Thoracic aorta (tissue), 2 donors: Measurements from ENCODE around the gene CSF3R. TPM values are rescaled to one million over a fixed set of nuclear protein-coding genes. Genes with fewer than 3 reads are reported as not detected.

ENCODE experiments used
- ATAC-seq: fragments of 150-250 bp; one replicate; pipeline ENCODE4 v1.8.0; 2017; ENCODE audit warnings: low read depth; ENCODE audit not compliant: insufficient number of reproducible peaks, low FRiP score
- DNase-seq: peaks from one replicate; pipeline ENCODE4 v3.0.0-alpha.2; 2020; ENCODE audit warnings: low spot score
- H3K27ac ChIP-seq, 2 donors: fragments of 200-600 bp; sonication (generic); 1 replicate in 1 of 2; 2 replicates in 1 of 2; pipeline ENCODE4 v1.5.1; 2016; ENCODE audit warnings: mild to moderate bottlenecking in 2 of 2, moderate library complexity in 2 of 2
- H3K27me3 ChIP-seq: fragments of 200-600 bp; sonication (generic); replicated peaks from 2 replicates; pipeline ENCODE4 v1.6.0; 2016; ENCODE audit warnings: mild to moderate bottlenecking; ENCODE audit not compliant: insufficient read depth
- H3K36me3 ChIP-seq: fragments of 200-600 bp; sonication (generic); one replicate; pipeline ENCODE4 v1.5.1; 2016
- H3K4me1 ChIP-seq, 2 donors: fragments of 200-600 bp; sonication (generic); 1 replicate in 1 of 2; 2 replicates in 1 of 2; pipeline versions ENCODE4 v1.5.1 to v1.6.0; 2016; ENCODE audit warnings: low read depth in 2 of 2, mild to moderate bottlenecking in 1 of 2; ENCODE audit not compliant: control insufficient read depth in 1 of 2
- H3K4me3 ChIP-seq: fragments of 200-600 bp; sonication (generic); 2 replicates; pipeline ENCODE4 v1.5.1; 2016; ENCODE audit warnings: mild to moderate bottlenecking
- H3K9me3 ChIP-seq: fragments of 200-600 bp; sonication (generic); 2 replicates; pipeline ENCODE4 v1.5.1; 2016
- total RNA-seq, 2 donors: library from RNA; depleted of rRNA; stranded (reverse); fragments of >200 nt; gene quantifications; one replicate each; pipeline versions ENCODE4 v1.1.0 to v1.2.3, GENCODE V29; 2016
- TF ChIP-seq, protein P1 (sequence below): fragments of 200-600 bp; sonication (generic); IDR thresholded peaks from one replicate; pipeline ENCODE4 v1.5.1; 2019; ENCODE audit warnings: antibody characterized with exemption

Gene CSF3R
- total RNA-seq, 2 donors from 2014 or later = 28.6 to 43.7 TPM

DNA sequence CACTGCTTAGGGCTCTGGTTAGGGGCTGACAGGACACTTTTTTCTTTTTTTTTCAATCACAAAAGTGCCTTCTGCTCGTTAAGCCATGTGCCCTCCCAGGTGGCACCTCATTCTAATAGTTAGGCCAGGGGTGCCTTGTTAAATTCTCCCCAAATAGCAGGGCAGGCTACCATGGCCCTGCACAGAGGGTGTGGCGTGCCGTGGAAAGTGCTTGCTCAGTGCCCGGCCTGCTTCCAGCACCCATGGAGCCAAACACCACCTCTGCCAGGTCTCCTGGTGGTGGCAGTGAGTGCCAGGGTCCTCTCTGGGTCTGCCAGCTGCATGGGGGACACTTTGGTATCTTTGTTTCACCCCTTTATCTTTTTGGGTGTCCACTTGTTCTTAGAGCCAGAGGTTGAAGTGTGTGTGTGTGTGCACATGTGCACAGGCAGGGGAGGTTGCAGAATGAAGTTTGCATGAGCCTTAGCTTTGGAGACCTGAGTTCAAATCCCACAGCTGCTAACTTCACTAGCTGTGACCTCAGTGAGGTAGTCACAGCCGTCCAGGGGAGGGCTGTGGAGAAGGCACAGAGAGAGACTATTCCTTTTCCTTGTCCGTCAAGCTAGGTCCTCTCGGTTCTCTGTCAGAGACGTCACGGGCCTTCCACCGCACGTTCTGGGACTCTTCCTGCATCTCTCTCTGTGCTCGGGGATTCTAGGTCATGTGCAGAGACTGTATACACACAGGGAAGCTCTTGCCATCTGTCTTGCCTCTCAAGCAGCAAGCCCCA, 39.9 kb upstream of the CSF3R start:
- no peak overlapping the region for H3K4me3 ChIP-seq
- ATAC-seq = no peak
- H3K27ac ChIP-seq = no peak overlapping the region
- H3K27me3 ChIP-seq = no peaks in the 10 kb centered on the region
- TF ChIP-seq, protein P1, sequence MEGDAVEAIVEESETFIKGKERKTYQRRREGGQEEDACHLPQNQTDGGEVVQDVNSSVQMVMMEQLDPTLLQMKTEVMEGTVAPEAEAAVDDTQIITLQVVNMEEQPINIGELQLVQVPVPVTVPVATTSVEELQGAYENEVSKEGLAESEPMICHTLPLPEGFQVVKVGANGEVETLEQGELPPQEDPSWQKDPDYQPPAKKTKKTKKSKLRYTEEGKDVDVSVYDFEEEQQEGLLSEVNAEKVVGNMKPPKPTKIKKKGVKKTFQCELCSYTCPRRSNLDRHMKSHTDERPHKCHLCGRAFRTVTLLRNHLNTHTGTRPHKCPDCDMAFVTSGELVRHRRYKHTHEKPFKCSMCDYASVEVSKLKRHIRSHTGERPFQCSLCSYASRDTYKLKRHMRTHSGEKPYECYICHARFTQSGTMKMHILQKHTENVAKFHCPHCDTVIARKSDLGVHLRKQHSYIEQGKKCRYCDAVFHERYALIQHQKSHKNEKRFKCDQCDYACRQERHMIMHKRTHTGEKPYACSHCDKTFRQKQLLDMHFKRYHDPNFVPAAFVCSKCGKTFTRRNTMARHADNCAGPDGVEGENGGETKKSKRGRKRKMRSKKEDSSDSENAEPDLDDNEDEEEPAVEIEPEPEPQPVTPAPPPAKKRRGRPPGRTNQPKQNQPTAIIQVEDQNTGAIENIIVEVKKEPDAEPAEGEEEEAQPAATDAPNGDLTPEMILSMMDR = no peak
- DNase-seq = no peak
- no peaks in the 10 kb centered on the region for H3K9me3 ChIP-seq
- H3K4me1 ChIP-seq = no peaks in the 10 kb centered on the region
- H3K36me3 ChIP-seq = no peaks in the 10 kb centered on the region

DNA sequence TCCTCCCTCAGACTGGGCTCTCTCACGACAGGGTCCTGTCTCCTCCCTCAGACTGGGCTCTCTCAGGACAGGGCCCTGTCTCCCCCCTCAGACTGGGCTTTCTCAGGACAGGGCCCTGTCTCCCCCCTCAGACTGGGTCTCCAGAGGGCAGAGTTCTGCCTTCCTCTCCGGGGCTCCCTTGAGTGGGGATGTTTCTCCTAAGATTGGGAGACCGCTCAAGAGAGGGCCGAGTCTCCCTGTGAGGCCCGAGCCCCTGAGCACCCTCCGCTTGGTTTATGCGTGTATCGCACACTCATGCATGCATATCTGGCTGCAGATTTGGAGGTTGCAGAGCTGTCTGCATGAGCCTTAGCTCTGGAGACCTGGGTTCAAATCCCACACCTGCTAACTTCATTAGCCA, 39.3 kb upstream of the CSF3R start:
- H3K36me3 ChIP-seq = no peaks in the 10 kb centered on the region
- no peak overlapping the region for H3K27ac ChIP-seq
- TF ChIP-seq, protein P1 = no peak
- no peaks in the 10 kb centered on the region for H3K4me1 ChIP-seq
- ATAC-seq (no peak), DNase-seq (no peak)
- H3K27me3 ChIP-seq = no peaks in the 10 kb centered on the region
- H3K9me3 ChIP-seq = no peaks in the 10 kb centered on the region
- H3K4me3 ChIP-seq = no peak overlapping the region

DNA sequence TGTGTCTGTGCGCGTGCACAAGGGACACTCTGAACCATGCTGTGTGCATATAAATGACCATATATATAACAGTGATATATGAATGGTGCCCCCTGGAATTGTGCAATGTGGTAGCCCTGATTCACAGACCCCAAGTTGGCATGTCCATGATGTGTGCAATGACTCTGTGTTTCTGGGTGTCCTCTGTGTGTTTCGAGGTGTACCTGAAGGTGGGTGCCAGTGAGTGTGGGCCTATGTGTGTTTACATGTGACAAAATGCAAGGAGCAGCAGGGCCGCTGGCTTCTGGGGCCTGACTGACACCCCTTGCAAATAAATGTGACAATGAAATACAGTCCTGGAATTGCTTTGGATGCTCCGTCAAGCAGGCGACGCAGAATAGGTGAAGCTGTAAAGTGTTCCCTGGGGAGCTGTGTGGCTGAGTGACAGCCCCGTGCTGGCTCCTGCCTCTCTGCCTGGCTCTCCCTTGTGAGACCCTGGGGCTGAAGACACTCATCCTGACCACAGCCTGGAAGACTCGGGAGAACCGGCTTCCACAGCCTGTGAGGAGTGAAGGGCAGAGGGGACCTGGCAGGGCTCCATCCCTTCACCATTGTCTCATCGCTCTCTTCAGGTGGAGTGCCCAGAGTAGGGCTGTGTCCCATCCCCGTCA, 38.2 kb upstream of the CSF3R start:
- Histone ChIP-seq H3K9me3 (no peaks in the 10 kb centered on the region), H3K27ac (no peak overlapping the region), H3K4me3 (no peak overlapping the region), H3K27me3 (no peaks in the 10 kb centered on the region), H3K36me3 (no peaks in the 10 kb centered on the region), H3K4me1 (no peaks in the 10 kb centered on the region)
- TF ChIP-seq, protein P1 = no peak
- ATAC-seq (no peak), DNase-seq (no peak)

GRCh38 chr1:36520056-36520455, 37.3 kb upstream of the CSF3R start:
- Histone ChIP-seq H3K4me3 (no peak overlapping the region), H3K27me3 (no peaks in the 10 kb centered on the region), H3K27ac (no peak overlapping the region), H3K9me3 (no peaks in the 10 kb centered on the region), H3K4me1 (no peaks in the 10 kb centered on the region), H3K36me3 (no peaks in the 10 kb centered on the region)
- DNase-seq (no peak), ATAC-seq (no peak)
- TF ChIP-seq, protein P1 = no peak

- H3K36me3 ChIP-seq = no peaks in the 10 kb centered on the region
- TF ChIP-seq, protein P1 = no peak
- ATAC-seq = no peak
- H3K27me3 ChIP-seq = no peaks in the 10 kb centered on the region
- DNase-seq = no peak
- no peaks in the 10 kb centered on the region for H3K4me1 ChIP-seq
- no peak overlapping the region for H3K27ac ChIP-seq
- H3K9me3 ChIP-seq = no peaks in the 10 kb centered on the region
- H3K4me3 ChIP-seq = no peak overlapping the region
Measured at GRCh38 chr1:36517011-36517771, 34.5 kb upstream of the CSF3R start.
